Testis (tissue), 3 donors: Measurements from ENCODE around the gene ZNF777. TPM values are rescaled to one million over a fixed set of nuclear protein-coding genes. Genes with fewer than 3 reads are reported as not detected.

Experiments used
- DNase-seq: peaks from one replicate; pipeline ENCODE4 v3.0.0-alpha.2; 2019
- H3K27ac ChIP-seq, 2 donors: fragments of 200-600 bp; sonication (generic); one replicate each; pipeline ENCODE4 v1.5.1; 2019
- H3K27me3 ChIP-seq: fragments of 200-600 bp; sonication (generic); one replicate; pipeline ENCODE4 v1.5.1; 2019
- H3K36me3 ChIP-seq: fragments of 200-600 bp; sonication (generic); one replicate; pipeline ENCODE4 v1.5.1; 2017; ENCODE audit warnings: low read depth; ENCODE audit errors: missing control alignments
- H3K4me1 ChIP-seq: fragments of 200-600 bp; sonication (generic); one replicate; pipeline ENCODE4 v1.5.1; 2019
- H3K4me3 ChIP-seq, 2 donors: fragments of 200-600 bp; sonication (generic); one replicate each; pipeline ENCODE4 v1.5.1; 2017 to 2019
- H3K9me3 ChIP-seq: fragments of 200-600 bp; sonication (generic); one replicate; pipeline ENCODE4 v1.5.1; 2017
- CTCF ChIP-seq, 3 experiments: fragments of 450-650 bp in 2 of 3; fragments of 200-600 bp in 1 of 3; sonication (generic) in 1 of 3; IDR thresholded peaks; one replicate each; pipeline ENCODE4 v1.5.1; 2016 to 2019; ENCODE audit warnings: antibody characterized with exemption in 3 of 3, mild to moderate bottlenecking in 2 of 3, moderate library complexity in 1 of 3
- POLR2A ChIP-seq: fragments of 450-650 bp; IDR thresholded peaks from one replicate; pipeline ENCODE4 v1.6.1; 2017; ENCODE audit warnings: antibody characterized with exemption, mild to moderate bottlenecking, moderate library complexity
- WGBS, 2 donors: methylation state at CpG; one replicate each; pipeline ENCODE4 v1.1.5; 2018; 5-methylcytosine and 5-hydroxymethylcytosine counted together
- intact Hi-C: fragments of 100-400 bp; cut with DNase I; formaldehyde crosslinking; loops from one replicate; pipeline ENCODE4 v1.15.1; 2023; ENCODE audit warnings: low total_unique reads
- polyA plus RNA-seq: library from polyadenylated mRNA; stranded (reverse); fragments of 350-450 nt; fragmentation: Illumina TruSeq; extraction: RNeasy Lipid Tissue Mini Kit (QIAGEN cat#74804); gene quantifications from one replicate; pipeline ENCODE4 v1.2.3, GENCODE V29; 2014; ENCODE audit warnings: low read depth, low replicate concordance; ENCODE audit not compliant: insufficient read depth
- total RNA-seq, 2 donors: library from RNA; depleted of rRNA; stranded (reverse); fragments of >200 nt; gene quantifications; one replicate each; pipeline ENCODE4 v1.2.3, GENCODE V29; 2016

Gene ZNF777
- total and polyA plus RNA-seq, 3 donors from 2014 or later = 15.4 to 25.0 (median 19.4) TPM

GRCh38 chr7:149489391-149490024 is 28.6 kb upstream of the ZNF777 start:
- intact Hi-C loops = no loop called here
- H3K36me3 ChIP-seq = no peaks in the 10 kb centered on the region
- 86 to 89% methylated on average over 15 of the region's 15 CpGs for WGBS, 2 donors
- no peaks in the 10 kb centered on the region for H3K9me3 ChIP-seq
- TF ChIP-seq CTCF (IDR thresholded peaks at IDR 0.05) (no peak), POLR2A (no peak)
- DNase-seq = no peak
- no peak overlapping the region for H3K4me3 ChIP-seq
- H3K4me1 ChIP-seq = no peaks in the 10 kb centered on the region
- no peak overlapping the region for H3K27ac ChIP-seq
- no peaks in the 10 kb centered on the region for H3K27me3 ChIP-seq

DNA sequence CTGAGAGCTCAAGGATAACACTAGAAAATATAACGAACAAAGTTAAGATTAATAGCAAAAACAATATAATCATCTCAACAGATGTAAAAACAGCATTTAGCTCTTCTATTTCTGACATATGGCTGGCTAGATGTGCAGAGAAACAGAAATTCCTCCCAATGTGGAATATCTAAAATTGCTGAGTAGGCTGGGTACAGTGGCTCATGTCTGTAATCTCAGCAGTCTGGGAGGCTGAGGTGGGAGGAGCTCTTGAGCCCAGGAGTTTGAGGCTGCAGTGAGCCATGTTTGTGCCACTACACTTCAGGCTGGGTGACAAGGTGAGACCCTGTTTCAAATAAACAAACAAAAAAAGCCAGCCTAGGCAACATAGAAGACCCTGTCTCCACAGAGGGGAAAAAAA is 18.7 kb upstream of the ZNF777 start:
- DNase-seq = no peak
- WGBS, 2 donors = 100% methylated on average over 1 of the region's 1 CpG
- TF ChIP-seq POLR2A = no peak
- TF ChIP-seq CTCF (IDR thresholded peaks at IDR 0.05) = no peak
- intact Hi-C loops = no loop called here
- H3K4me1 ChIP-seq = no peaks in the 10 kb centered on the region
- H3K36me3 ChIP-seq = no peaks in the 10 kb centered on the region
- H3K9me3 ChIP-seq = no peaks in the 10 kb centered on the region
- no peak overlapping the region for H3K4me3 ChIP-seq
- no peak overlapping the region for H3K27ac ChIP-seq
- no peaks in the 10 kb centered on the region for H3K27me3 ChIP-seq

DNA sequence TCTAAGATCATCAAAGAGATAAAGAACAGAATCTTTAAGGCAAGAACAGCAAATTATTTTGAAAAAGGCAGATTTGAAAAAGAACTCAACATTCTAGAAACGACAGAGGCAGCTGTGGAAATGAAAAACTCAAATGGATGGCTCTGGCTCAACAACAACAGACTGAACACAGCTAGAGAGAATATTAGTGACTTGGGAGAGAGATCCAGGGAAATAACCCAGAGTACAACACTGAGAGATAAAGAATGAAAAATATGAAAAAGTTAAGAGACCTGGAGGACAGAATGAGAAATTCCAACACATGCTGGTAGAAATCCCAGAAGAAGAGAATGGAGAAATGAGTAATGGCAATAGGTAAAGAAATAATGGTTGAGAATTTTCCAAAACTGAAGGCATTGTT is 17.9 kb upstream of the ZNF777 start:
- Histone ChIP-seq H3K9me3 (no peaks in the 10 kb centered on the region), H3K27ac (no peak overlapping the region), H3K4me3 (no peak overlapping the region), H3K27me3 (no peaks in the 10 kb centered on the region), H3K4me1 (no peaks in the 10 kb centered on the region), H3K36me3 (no peaks in the 10 kb centered on the region)
- WGBS, 2 donors = 92 to 93% methylated on average over 1 of the region's 1 CpG
- DNase-seq = no peak
- TF ChIP-seq CTCF (IDR thresholded peaks at IDR 0.05) = no peak
- no peak for TF ChIP-seq POLR2A
- intact Hi-C loops = no loop called here

GRCh38 chr7:149477494-149478443 is 16.9 kb upstream of the ZNF777 start:
- 91 to 92% methylated on average over 18 of the region's 18 CpGs for WGBS, 2 donors
- Histone ChIP-seq H3K36me3 (no peaks in the 10 kb centered on the region), H3K4me1 (no peaks in the 10 kb centered on the region), H3K9me3 (no peaks in the 10 kb centered on the region), H3K4me3 (no peak overlapping the region), H3K27me3 (no peaks in the 10 kb centered on the region), H3K27ac (no peak overlapping the region)
- TF ChIP-seq CTCF (IDR thresholded peaks at IDR 0.05) = no peak
- no peak for TF ChIP-seq POLR2A
- intact Hi-C loops = no loop called here
- DNase-seq = no peak
